Body of pancreas (tissue), 4 donors: Measurements from ENCODE around the gene RAI1. TPM values are rescaled to one million over a fixed set of nuclear protein-coding genes. Genes with fewer than 3 reads are reported as not detected.

Experiments used
- ATAC-seq: fragments of 150-250 bp; one replicate; pipeline ENCODE4 v1.9.1; 2016
- DNase-seq, 4 donors: peaks; one replicate each; pipeline ENCODE4 v3.0.0-alpha.2; 2019
- H3K27ac ChIP-seq, 4 donors: fragments of 200-600 bp; sonication (generic); 1 replicate in 3 of 4; 2 replicates in 1 of 4; pipeline versions ENCODE4 v1.5.1 to v1.6.1; 2016 to 2019; ENCODE audit warnings: mild to moderate bottlenecking in 1 of 4, mixed read lengths in 1 of 4, moderate library complexity in 1 of 4
- H3K27me3 ChIP-seq, 2 donors: fragments of 200-600 bp; sonication (generic); one replicate each; pipeline ENCODE4 v1.6.0; 2016; ENCODE audit warnings: mild to moderate bottlenecking in 1 of 2
- H3K36me3 ChIP-seq, 2 donors: fragments of 200-600 bp; sonication (generic); replicated peaks in 1 of 2; 2 replicates each; pipeline ENCODE4 v1.5.1; 2016; ENCODE audit warnings: low read depth in 2 of 2; ENCODE audit not compliant: insufficient read depth in 1 of 2
- H3K4me1 ChIP-seq: fragments of 200-600 bp; sonication (generic); one replicate; pipeline ENCODE4 v1.6.0; 2016
- H3K4me3 ChIP-seq, 2 donors: fragments of 200-600 bp; sonication (generic); 1 replicate in 1 of 2; 2 replicates in 1 of 2; pipeline ENCODE4 v1.5.1; 2016 to 2019
- H3K9me3 ChIP-seq, 3 donors: fragments of 200-600 bp; sonication (generic); 1 replicate in 2 of 3; 2 replicates in 1 of 3; pipeline ENCODE4 v1.5.1; 2016
- CTCF ChIP-seq, 7 experiments: fragments of 450-650 bp in 4 of 7; fragments of 200-600 bp in 3 of 7; sonication (generic) in 3 of 7; IDR thresholded peaks; one replicate each; pipeline ENCODE4 v1.5.1; 2016 to 2019; ENCODE audit warnings: antibody characterized with exemption in 7 of 7
- POLR2A ChIP-seq, 3 donors: fragments of 450-650 bp; IDR thresholded peaks; one replicate each; pipeline ENCODE4 v1.6.1; 2016; ENCODE audit warnings: antibody characterized with exemption in 3 of 3, mild to moderate bottlenecking in 2 of 3
- WGBS, 2 donors: methylation state at CpG; one replicate each; pipeline ENCODE4 v1.1.5; 2017; 5-methylcytosine and 5-hydroxymethylcytosine counted together
- intact Hi-C: fragments of 100-400 bp; cut with DNase I; formaldehyde crosslinking; loops from one replicate; pipeline ENCODE4 v1.15.1; 2023
- total RNA-seq, 2 donors: library from RNA; depleted of rRNA; stranded (reverse); fragments of >200 nt; gene quantifications; one replicate each; pipeline ENCODE4 v1.1.0, GENCODE V29; 2016

RAI1 gene
- total RNA-seq, 2 donors from 2014 or later = 16.3 to 41.5 TPM

DNA sequence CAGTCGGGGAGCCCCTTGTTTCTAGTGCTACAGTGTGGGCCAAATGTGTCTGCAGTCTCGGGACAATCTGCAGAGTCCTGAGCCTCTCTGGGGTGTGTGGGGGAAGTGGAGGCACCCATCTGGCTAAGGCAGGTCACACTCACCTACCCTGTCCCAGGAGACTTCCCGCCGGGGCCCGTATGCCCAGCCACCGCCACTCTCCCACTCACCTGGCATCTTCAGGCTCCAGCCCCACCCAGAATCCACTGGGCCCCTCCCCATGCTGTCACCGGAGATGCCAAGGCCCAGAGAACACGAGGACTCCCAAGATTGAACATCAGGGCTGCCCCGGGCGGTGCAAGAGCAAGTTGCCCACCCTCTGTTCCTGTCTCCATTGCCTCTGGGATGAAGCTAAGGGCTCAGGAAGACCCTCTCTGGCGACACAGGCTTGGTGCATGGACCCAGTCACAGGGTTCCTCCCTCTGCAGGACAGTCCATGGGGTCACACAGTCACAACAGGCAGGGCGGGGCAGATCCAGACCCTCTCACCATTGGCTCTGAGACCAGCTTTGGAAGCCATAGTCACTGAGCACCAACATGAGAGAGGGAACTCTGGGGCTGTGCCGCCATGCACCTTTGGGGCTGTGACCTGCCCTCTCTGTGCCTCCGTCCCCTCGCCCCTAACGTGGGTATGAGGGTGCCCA, 117.5 kb downstream of the RAI1 start:
- no peaks in the 10 kb centered on the region for H3K36me3 ChIP-seq
- intact Hi-C loops = no loop called here
- TF ChIP-seq CTCF (IDR thresholded peaks at IDR 0.05) (no peak), POLR2A (IDR thresholded peaks at IDR 0.05) (no peak)
- H3K9me3 ChIP-seq = no peaks in the 10 kb centered on the region
- H3K27ac ChIP-seq = no peak overlapping the region
- H3K4me1 ChIP-seq = peaks cover 7% of the 10 kb centered on the region
- no peaks in the 10 kb centered on the region for H3K27me3 ChIP-seq
- 91 to 100% methylated on average over 2 to 16 of the region's 16 CpGs for WGBS, 2 donors
- ATAC-seq (no peak), DNase-seq (no peak)
- no peak overlapping the region for H3K4me3 ChIP-seq

- WGBS, 2 donors = 91 to 97% methylated on average over 4 to 12 of the region's 12 CpGs
- ATAC-seq = no peak
These were observed 119.3 kb downstream of the RAI1 start for GRCh38 chr17:17800504-17801021.

GRCh38 chr17:17801800-17802481, 120.7 kb downstream of the RAI1 start:
- H3K4me1 ChIP-seq = peaks cover 7% of the 10 kb centered on the region
- H3K27me3 ChIP-seq = no peaks in the 10 kb centered on the region
- H3K27ac ChIP-seq = no peak overlapping the region
- no peak overlapping the region for H3K4me3 ChIP-seq
- no peak for DNase-seq
- no peak for ATAC-seq
- intact Hi-C loops = no loop called here
- 92 to 100% methylated on average over 7 to 13 of the region's 13 CpGs for WGBS, 2 donors
- no peaks in the 10 kb centered on the region for H3K9me3 ChIP-seq
- no peaks in the 10 kb centered on the region for H3K36me3 ChIP-seq
- TF ChIP-seq CTCF (IDR thresholded peaks at IDR 0.05) (no peak), POLR2A (IDR thresholded peaks at IDR 0.05) (no peak)

More at GRCh38 chr17:17800504-17801021, 119.3 kb downstream of the RAI1 start:
- Histone ChIP-seq H3K4me1 (peaks cover 7% of the 10 kb centered on the region), H3K9me3 (no peaks in the 10 kb centered on the region), H3K36me3 (no peaks in the 10 kb centered on the region), H3K27ac (no peak overlapping the region), H3K27me3 (no peaks in the 10 kb centered on the region), H3K4me3 (no peak overlapping the region)
- intact Hi-C loops = no loop called here
- no peak for DNase-seq
- TF ChIP-seq CTCF (IDR thresholded peaks at IDR 0.05) = no peak
- no peak for TF ChIP-seq POLR2A (IDR thresholded peaks at IDR 0.05)

- Histone ChIP-seq H3K9me3 (no peaks in the 10 kb centered on the region), H3K4me3 (no peak overlapping the region), H3K4me1 (peaks cover 7% of the 10 kb centered on the region), H3K27ac (no peak overlapping the region), H3K27me3 (no peaks in the 10 kb centered on the region), H3K36me3 (no peaks in the 10 kb centered on the region)
- TF ChIP-seq CTCF (IDR thresholded peaks at IDR 0.05) (no peak), POLR2A (IDR thresholded peaks at IDR 0.05) (no peak)
- DNase-seq = no peak
- WGBS, 2 donors = 94 to 100% methylated on average over 3 of the region's 3 CpGs
- intact Hi-C loops = no loop called here
- ATAC-seq = no peak
These were observed 122.7 kb downstream of the RAI1 start for GRCh38 chr17:17804007-17804406.
